Mesothelial cell of epicardium (in vitro differentiated cells): ENCODE results near the gene SPACA9. TPM values are rescaled to one million over a fixed set of nuclear protein-coding genes. Genes with fewer than 3 reads are reported as not detected.

Experiments
- DNase-seq, 2 experiments: peaks; one replicate each; pipeline ENCODE4 v3.0.0; 2021; ENCODE audit warnings: low spot score in 2 of 2; ENCODE audit not compliant: unreplicated experiment in 2 of 2
- H3K27ac Mint-ChIP-seq: 2 replicates; pipeline ENCODE4 v1.8.0; 2021; ENCODE audit warnings: mixed read lengths
- H3K27me3 Mint-ChIP-seq: 2 replicates; pipeline ENCODE4 v1.8.0; 2021; ENCODE audit warnings: low read depth, mixed read lengths
- H3K36me3 Mint-ChIP-seq: 2 replicates; pipeline ENCODE4 v1.8.0; 2021; ENCODE audit warnings: mixed read lengths
- H3K4me1 Mint-ChIP-seq: 2 replicates; pipeline ENCODE4 v1.8.0; 2021; ENCODE audit warnings: mixed read lengths
- H3K4me3 Mint-ChIP-seq: 2 replicates; pipeline ENCODE4 v1.8.0; 2021; ENCODE audit warnings: mild to moderate bottlenecking, moderate library complexity, mixed read lengths
- H3K9me3 Mint-ChIP-seq: 2 replicates; pipeline ENCODE4 v1.8.0; 2021; ENCODE audit warnings: mixed read lengths
- CTCF ChIP-seq: fragments of 200-600 bp; sonication (generic); IDR thresholded peaks from one replicate; pipeline ENCODE4 v1.5.0; 2021; ENCODE audit warnings: antibody characterized with exemption; ENCODE audit not compliant: unreplicated experiment
- total RNA-seq: library from RNA; stranded (reverse); gene quantifications from 3 replicates; pipeline ENCODE4 v1.2.1, GENCODE V29; 2021

Gene SPACA9
- total RNA-seq, 1 donor from 2014 or later, result 5.7 TPM

- H3K4me3 Mint-ChIP-seq, result no peak overlapping the region
- no peak for TF ChIP-seq CTCF
- peaks cover 30% of the 10 kb centered on the region for H3K4me1 Mint-ChIP-seq
- DNase-seq, result no peak
- H3K36me3 Mint-ChIP-seq, result no peaks in the 10 kb centered on the region
- no peak overlapping the region for H3K27ac Mint-ChIP-seq
- no peaks in the 10 kb centered on the region for H3K9me3 Mint-ChIP-seq
- no peaks in the 10 kb centered on the region for H3K27me3 Mint-ChIP-seq
Observed at GRCh38 chr9:132864277-132864676, 14.4 kb upstream of the SPACA9 start.

GRCh38 chr9:132864691-132865090 is 14.0 kb upstream of the SPACA9 start:
- Mint-ChIP-seq H3K36me3 (no peaks in the 10 kb centered on the region), H3K4me3 (no peak overlapping the region), H3K4me1 (peaks cover 28% of the 10 kb centered on the region), H3K27me3 (no peaks in the 10 kb centered on the region), H3K27ac (no peak overlapping the region), H3K9me3 (no peaks in the 10 kb centered on the region)
- TF ChIP-seq CTCF, result no peak
- DNase-seq, result no peak

GRCh38 chr9:132866898-132867297 is 11.8 kb upstream of the SPACA9 start:
- Mint-ChIP-seq H3K4me3 (no peak overlapping the region), H3K4me1 (peaks cover 21% of the 10 kb centered on the region), H3K9me3 (no peaks in the 10 kb centered on the region), H3K27me3 (no peaks in the 10 kb centered on the region), H3K27ac (no peak overlapping the region), H3K36me3 (no peaks in the 10 kb centered on the region)
- no peak for DNase-seq
- no peak for TF ChIP-seq CTCF

GRCh38 chr9:132869266-132869665 is 9.4 kb upstream of the SPACA9 start:
- no peak for TF ChIP-seq CTCF
- Mint-ChIP-seq H3K36me3 (no peaks in the 10 kb centered on the region), H3K27ac (no peak overlapping the region), H3K4me3 (no peak overlapping the region), H3K4me1 (peaks cover 11% of the 10 kb centered on the region), H3K9me3 (no peaks in the 10 kb centered on the region), H3K27me3 (no peaks in the 10 kb centered on the region)
- no peak for DNase-seq

- Mint-ChIP-seq H3K9me3 (no peaks in the 10 kb centered on the region), H3K27ac (no peak overlapping the region), H3K4me3 (no peak overlapping the region), H3K4me1 (peaks cover 3% of the 10 kb centered on the region), H3K36me3 (no peaks in the 10 kb centered on the region), H3K27me3 (peaks cover 5% of the 10 kb centered on the region)
- TF ChIP-seq CTCF, result no peak
- no peak for DNase-seq
Observed at GRCh38 chr9:132873403-132873802, 5.3 kb upstream of the SPACA9 start.

- DNase-seq, result no peak
- peaks cover 5% of the 10 kb centered on the region for H3K27me3 Mint-ChIP-seq
- no peaks in the 10 kb centered on the region for H3K36me3 Mint-ChIP-seq
- peaks cover 3% of the 10 kb centered on the region for H3K4me1 Mint-ChIP-seq
- H3K27ac Mint-ChIP-seq, result no peak overlapping the region
- H3K9me3 Mint-ChIP-seq, result no peaks in the 10 kb centered on the region
- no peak overlapping the region for H3K4me3 Mint-ChIP-seq
- no peak for TF ChIP-seq CTCF
Observed at GRCh38 chr9:132875159-132875558, 3.5 kb upstream of the SPACA9 start.
